Gastroesophageal sphincter (tissue), 3 donors: ENCODE measurements around the gene MACROD2.

Source experiments
- EP300 ChIP-seq: sonication (generic); formaldehyde crosslinking; IDR thresholded peaks from one replicate; pipeline ENCODE4 v1.6.1; 2017; ENCODE audit warnings: antibody characterized with exemption, mild to moderate bottlenecking
- POLR2A ChIP-seq, 2 donors: fragments of 450-650 bp; IDR thresholded peaks; one replicate each; pipeline ENCODE4 v1.6.1; 2017; ENCODE audit warnings: antibody characterized with exemption in 2 of 2, mild to moderate bottlenecking in 2 of 2, moderate library complexity in 1 of 2
- POLR2AphosphoS5 ChIP-seq: sonication (generic); formaldehyde crosslinking; IDR thresholded peaks from one replicate; pipeline ENCODE4 v1.6.1; 2017; ENCODE audit warnings: antibody characterized with exemption
- TF ChIP-seq, protein P1 (sequence below), 4 experiments: fragments of 200-600 bp in 2 of 4; fragments of 450-650 bp in 2 of 4; sonication (generic) in 1 of 4; IDR thresholded peaks; one replicate each; pipeline ENCODE4 v1.5.1; 2017 to 2019; ENCODE audit warnings: antibody characterized with exemption in 4 of 4, mild to moderate bottlenecking in 2 of 4, moderate library complexity in 2 of 4

DNA sequence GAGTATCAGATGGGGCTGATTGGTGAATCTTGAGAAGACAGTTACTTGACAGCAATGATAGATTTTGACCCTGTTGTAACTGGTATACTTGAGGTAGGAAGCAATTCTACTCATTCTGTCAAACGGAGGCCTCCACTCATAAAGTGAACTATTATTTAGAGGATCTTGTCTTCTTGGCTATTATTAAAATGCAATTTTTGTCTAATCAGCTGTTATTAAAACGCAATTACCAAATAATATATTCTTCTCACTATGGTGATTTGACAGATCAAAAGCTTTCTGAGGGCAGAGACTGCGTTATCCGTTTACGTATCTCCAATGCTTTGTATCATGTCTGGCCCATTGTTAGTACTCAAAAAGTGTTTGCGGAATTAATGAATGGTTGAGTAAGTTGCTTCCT lies 120.7 kb downstream of the MACROD2 start:
- TF ChIP-seq, protein P1, sequence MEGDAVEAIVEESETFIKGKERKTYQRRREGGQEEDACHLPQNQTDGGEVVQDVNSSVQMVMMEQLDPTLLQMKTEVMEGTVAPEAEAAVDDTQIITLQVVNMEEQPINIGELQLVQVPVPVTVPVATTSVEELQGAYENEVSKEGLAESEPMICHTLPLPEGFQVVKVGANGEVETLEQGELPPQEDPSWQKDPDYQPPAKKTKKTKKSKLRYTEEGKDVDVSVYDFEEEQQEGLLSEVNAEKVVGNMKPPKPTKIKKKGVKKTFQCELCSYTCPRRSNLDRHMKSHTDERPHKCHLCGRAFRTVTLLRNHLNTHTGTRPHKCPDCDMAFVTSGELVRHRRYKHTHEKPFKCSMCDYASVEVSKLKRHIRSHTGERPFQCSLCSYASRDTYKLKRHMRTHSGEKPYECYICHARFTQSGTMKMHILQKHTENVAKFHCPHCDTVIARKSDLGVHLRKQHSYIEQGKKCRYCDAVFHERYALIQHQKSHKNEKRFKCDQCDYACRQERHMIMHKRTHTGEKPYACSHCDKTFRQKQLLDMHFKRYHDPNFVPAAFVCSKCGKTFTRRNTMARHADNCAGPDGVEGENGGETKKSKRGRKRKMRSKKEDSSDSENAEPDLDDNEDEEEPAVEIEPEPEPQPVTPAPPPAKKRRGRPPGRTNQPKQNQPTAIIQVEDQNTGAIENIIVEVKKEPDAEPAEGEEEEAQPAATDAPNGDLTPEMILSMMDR (IDR thresholded peaks at IDR 0.05): no peak
- TF ChIP-seq POLR2A (IDR thresholded peaks at IDR 0.05) (no peak), POLR2AphosphoS5 (no peak), EP300 (no peak)
